Measurements from ENCODE around the gene ST7. TPM values are rescaled to one million over a fixed set of nuclear protein-coding genes. Genes with fewer than 3 reads are reported as not detected.

Gene ST7
- polyA plus RNA-seq, 1 donor from 2014 or later = 76.8 TPM

DNA sequence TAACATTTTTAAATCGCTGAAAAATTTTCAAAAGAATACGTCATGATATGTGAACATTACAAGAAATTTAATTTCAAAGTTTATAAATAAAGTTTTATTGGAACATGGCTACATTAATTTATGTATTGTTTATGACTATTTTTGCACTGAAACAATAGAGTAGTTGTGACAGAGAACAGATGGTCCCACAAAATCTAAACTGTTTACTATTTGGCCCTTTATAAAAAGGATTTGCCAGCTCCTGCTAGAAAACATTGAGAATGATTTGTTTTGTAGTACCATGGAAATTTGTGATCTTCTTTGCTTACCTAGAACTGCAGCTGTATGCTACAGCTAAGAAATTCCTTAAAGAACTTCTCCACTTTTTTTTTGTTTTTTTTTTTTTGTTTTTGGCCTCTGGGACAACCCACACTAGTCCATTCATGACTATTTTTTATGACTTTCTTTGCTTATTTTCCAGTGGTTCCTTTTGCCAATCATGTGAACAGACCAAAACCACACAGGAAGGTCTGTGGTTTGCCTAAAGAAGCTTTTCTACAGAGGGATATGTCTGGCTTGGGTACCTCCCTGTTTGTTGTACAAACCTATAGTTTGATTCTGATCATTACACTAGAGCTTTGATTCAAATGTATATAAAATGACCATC lies 55.7 kb downstream of the ST7 start:
- Histone ChIP-seq H3K9ac (ENCODE audit: low read length) (no peak overlapping the region), H3K79me2 (replicated peaks; ENCODE audit: insufficient read depth, low read length) (no peaks in the 10 kb centered on the region), H3K36me3 (ENCODE audit: insufficient read depth, low read length) (no peaks in the 10 kb centered on the region), H2AFZ (ENCODE audit: low read depth, low read length) (no peak overlapping the region), H3K4me3 (ENCODE audit: low read length) (no peak overlapping the region), H3F3A (ENCODE audit: insufficient read depth, low read length, poor library complexity, severe bottlenecking) (no peaks in the 10 kb centered on the region), H4K20me1 (ENCODE audit: insufficient read depth) (no peaks in the 10 kb centered on the region), H3K27me3 (ENCODE audit: insufficient read depth, low read depth, low read length) (no peaks in the 10 kb centered on the region), H3K9me3 (ENCODE audit: low read length) (no peaks in the 10 kb centered on the region), H3K9me2 (ENCODE audit: insufficient read depth, low read length) (no peaks in the 10 kb centered on the region), H3K4me2 (ENCODE audit: low read length) (no peak overlapping the region), H3K27ac (ENCODE audit: low read length) (no peak overlapping the region)
- TF ChIP-seq POLR2AphosphoS5 (IDR thresholded peaks at IDR 0.05) (no peak), EP300 (conservative IDR thresholded peaks at IDR 0.05; ENCODE audit: poor library complexity, severe bottlenecking) (no peak), SMC3 (conservative IDR thresholded peaks at IDR 0.05; ENCODE audit: poor library complexity) (no peak), TAF1 (IDR thresholded peaks at IDR 0.05; ENCODE audit: low read depth) (no peak), EZH2 (IDR thresholded peaks at IDR 0.05; ENCODE audit: borderline replicate concordance, insufficient read depth, low read length, poor library complexity, severe bottlenecking) (no peak)
- TF ChIP-seq, protein P1, sequence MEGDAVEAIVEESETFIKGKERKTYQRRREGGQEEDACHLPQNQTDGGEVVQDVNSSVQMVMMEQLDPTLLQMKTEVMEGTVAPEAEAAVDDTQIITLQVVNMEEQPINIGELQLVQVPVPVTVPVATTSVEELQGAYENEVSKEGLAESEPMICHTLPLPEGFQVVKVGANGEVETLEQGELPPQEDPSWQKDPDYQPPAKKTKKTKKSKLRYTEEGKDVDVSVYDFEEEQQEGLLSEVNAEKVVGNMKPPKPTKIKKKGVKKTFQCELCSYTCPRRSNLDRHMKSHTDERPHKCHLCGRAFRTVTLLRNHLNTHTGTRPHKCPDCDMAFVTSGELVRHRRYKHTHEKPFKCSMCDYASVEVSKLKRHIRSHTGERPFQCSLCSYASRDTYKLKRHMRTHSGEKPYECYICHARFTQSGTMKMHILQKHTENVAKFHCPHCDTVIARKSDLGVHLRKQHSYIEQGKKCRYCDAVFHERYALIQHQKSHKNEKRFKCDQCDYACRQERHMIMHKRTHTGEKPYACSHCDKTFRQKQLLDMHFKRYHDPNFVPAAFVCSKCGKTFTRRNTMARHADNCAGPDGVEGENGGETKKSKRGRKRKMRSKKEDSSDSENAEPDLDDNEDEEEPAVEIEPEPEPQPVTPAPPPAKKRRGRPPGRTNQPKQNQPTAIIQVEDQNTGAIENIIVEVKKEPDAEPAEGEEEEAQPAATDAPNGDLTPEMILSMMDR (IDR thresholded peaks at IDR 0.05; ENCODE audit: poor library complexity, severe bottlenecking) = no peak

DNA sequence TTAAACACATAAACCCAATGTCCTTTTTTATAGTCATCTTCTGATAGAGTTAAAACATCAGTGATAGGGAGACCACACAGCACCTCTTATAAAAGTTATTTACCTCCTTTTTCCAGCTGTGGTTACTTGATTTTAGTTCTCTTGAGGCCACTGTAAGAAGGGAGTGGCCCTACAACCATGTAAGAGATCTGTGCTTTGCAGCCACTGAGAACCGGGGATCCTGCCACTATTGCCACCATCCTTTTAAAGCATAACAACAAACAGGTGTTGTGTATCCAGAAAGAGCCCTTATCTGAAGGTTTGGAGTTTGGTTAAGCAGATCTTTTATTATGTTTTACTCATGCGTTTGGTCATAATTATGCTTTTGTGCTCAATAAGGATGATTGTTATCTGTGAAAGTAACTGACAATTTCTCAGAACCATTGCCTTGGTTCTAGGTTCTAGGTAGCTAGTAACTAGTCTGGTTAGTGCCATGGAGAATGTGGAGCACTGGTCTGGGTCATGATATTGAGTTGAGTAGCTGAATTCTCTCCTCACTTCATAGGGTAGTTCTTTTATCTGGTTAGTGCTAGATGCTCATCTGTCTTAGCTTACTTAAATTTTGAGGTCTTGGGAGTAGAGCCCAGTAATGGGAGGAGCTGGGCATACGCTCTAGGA lies 56.5 kb downstream of the ST7 start:
- H3K4me2 ChIP-seq (ENCODE audit: low read length) = no peak overlapping the region
- H3K79me2 ChIP-seq (replicated peaks; ENCODE audit: insufficient read depth, low read length) = no peaks in the 10 kb centered on the region
- TF ChIP-seq RAD21 (conservative IDR thresholded peaks at IDR 0.05) = no peak
- no peaks in the 10 kb centered on the region for H3F3A ChIP-seq (ENCODE audit: insufficient read depth, low read length, poor library complexity, severe bottlenecking)
- no peaks in the 10 kb centered on the region for H3K9me2 ChIP-seq (ENCODE audit: insufficient read depth, low read length)
- no peak overlapping the region for H3K27ac ChIP-seq (ENCODE audit: low read length)
- H3K4me3 ChIP-seq (ENCODE audit: low read length) = no peak overlapping the region
- no peaks in the 10 kb centered on the region for H3K9me3 ChIP-seq (ENCODE audit: low read length)
- H3K36me3 ChIP-seq (ENCODE audit: insufficient read depth, low read length) = no peaks in the 10 kb centered on the region
- no peak overlapping the region for H3K9ac ChIP-seq (ENCODE audit: low read length)
- H4K20me1 ChIP-seq (ENCODE audit: insufficient read depth) = no peaks in the 10 kb centered on the region
- no peaks in the 10 kb centered on the region for H3K27me3 ChIP-seq (ENCODE audit: insufficient read depth, low read depth, low read length)
- no peak overlapping the region for H2AFZ ChIP-seq (ENCODE audit: low read depth, low read length)

DNA sequence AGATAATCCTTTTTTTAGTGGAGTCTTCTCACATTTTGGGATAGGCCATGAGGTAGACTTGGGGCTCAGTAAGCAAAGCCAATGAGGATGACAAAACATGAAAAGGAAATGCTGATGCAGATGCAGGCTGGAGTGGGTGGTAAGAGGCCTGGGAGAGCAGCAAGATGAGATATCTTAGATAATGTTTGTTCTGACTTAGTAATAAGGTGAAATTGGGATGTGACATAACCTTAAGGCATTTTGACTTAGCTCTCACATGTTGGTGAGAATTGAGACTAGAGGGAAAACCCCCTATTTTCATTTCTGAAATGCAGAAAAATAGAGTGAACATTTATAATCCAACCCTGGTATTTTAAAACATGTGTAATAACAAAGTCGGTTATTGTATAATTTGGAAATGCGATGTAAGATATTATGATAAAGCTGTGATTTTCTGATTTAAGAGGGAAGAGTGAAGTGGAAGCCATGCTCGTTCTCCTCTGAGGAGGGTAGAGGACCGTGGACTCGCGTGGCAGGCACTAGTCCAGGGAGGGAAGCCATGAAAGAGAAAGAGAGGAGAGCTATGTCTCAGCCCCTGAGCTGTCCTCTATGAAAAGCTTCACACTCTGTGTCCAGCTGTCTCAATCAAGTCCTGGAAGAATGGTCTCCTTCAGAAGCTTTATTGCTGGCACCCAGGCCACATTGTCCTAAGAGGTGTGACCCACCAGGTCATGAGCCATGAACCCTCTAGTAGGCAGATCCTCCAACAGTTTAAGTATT lies 57.3 kb downstream of the ST7 start:
- no peaks in the 10 kb centered on the region for H3K36me3 ChIP-seq (ENCODE audit: insufficient read depth, low read length)
- H3K9ac ChIP-seq (ENCODE audit: low read length) = no peak overlapping the region
- H3K27me3 ChIP-seq (ENCODE audit: insufficient read depth, low read depth, low read length) = no peaks in the 10 kb centered on the region
- H3K79me2 ChIP-seq (replicated peaks; ENCODE audit: insufficient read depth, low read length) = no peaks in the 10 kb centered on the region
- no peak overlapping the region for H2AFZ ChIP-seq (ENCODE audit: low read depth, low read length)
- H3K4me2 ChIP-seq (ENCODE audit: low read length) = no peak overlapping the region
- no peaks in the 10 kb centered on the region for H3K9me2 ChIP-seq (ENCODE audit: insufficient read depth, low read length)
- H4K20me1 ChIP-seq (ENCODE audit: insufficient read depth) = no peaks in the 10 kb centered on the region
- H3K4me3 ChIP-seq (ENCODE audit: low read length) = no peak overlapping the region
- no peaks in the 10 kb centered on the region for H3K9me3 ChIP-seq (ENCODE audit: low read length)
- no peak overlapping the region for H3K27ac ChIP-seq (ENCODE audit: low read length)
- no peaks in the 10 kb centered on the region for H3F3A ChIP-seq (ENCODE audit: insufficient read depth, low read length, poor library complexity, severe bottlenecking)
- TF ChIP-seq MXI1 (conservative IDR thresholded peaks at IDR 0.05; ENCODE audit: poor library complexity, severe bottlenecking) = no peak
- no peak for TF ChIP-seq SMC3 (conservative IDR thresholded peaks at IDR 0.05; ENCODE audit: poor library complexity)
- no peak for TF ChIP-seq RAD21 (conservative IDR thresholded peaks at IDR 0.05)
- TF ChIP-seq, protein P1 (IDR thresholded peaks at IDR 0.05; ENCODE audit: poor library complexity, severe bottlenecking) = no peak
- TF ChIP-seq EP300 (conservative IDR thresholded peaks at IDR 0.05; ENCODE audit: poor library complexity, severe bottlenecking) = no peak
